ENCODE measurements around the gene STMN3. TPM values are rescaled to one million over a fixed set of nuclear protein-coding genes. Genes with fewer than 3 reads are reported as not detected.

The STMN3 gene
- total RNA-seq, 1 donor from 2014 or later = 12.1 TPM

DNA sequence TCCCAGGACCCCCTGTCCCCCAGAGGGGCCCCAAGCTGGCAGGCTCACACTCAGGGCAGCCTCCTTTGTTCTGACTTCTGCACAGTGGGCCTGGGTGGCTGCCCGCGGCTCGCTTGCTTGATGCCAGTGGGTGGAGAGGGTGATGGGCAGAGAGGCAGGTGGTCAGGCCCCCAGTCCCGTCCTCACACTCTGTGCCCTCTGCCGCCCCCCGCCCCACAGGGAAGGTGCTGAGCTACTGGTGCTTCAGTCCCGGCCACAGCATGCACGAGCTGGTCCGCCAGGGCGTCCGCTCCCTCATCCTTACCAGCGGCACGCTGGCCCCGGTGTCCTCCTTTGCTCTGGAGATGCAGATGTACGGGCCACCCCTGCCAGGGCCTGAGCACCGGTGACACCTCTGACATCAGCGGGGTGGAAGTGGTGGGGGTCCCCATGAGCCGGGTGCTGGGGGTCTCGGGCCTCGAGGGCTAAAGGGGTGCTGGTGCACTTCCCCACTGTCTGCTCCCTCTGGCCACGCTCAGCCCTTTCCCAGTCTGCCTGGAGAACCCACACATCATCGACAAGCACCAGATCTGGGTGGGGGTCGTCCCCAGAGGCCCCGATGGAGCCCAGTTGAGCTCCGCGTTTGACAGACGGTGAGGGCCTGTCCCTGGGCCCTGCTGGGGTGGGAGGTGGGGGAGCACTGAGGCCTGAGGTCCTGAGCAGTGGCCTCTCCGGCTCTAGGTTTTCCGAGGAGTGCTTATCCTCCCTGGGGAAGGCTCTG, 34.4 kb upstream of the STMN3 start:
- DNase-seq (no peak), ATAC-seq (no peak)
- TF ChIP-seq, protein P1, sequence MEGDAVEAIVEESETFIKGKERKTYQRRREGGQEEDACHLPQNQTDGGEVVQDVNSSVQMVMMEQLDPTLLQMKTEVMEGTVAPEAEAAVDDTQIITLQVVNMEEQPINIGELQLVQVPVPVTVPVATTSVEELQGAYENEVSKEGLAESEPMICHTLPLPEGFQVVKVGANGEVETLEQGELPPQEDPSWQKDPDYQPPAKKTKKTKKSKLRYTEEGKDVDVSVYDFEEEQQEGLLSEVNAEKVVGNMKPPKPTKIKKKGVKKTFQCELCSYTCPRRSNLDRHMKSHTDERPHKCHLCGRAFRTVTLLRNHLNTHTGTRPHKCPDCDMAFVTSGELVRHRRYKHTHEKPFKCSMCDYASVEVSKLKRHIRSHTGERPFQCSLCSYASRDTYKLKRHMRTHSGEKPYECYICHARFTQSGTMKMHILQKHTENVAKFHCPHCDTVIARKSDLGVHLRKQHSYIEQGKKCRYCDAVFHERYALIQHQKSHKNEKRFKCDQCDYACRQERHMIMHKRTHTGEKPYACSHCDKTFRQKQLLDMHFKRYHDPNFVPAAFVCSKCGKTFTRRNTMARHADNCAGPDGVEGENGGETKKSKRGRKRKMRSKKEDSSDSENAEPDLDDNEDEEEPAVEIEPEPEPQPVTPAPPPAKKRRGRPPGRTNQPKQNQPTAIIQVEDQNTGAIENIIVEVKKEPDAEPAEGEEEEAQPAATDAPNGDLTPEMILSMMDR (IDR thresholded peaks at IDR 0.05) = no peak
- H3K9me3 ChIP-seq = no peaks in the 10 kb centered on the region
- H3K27me3 ChIP-seq (ENCODE audit: low read depth) = no peaks in the 10 kb centered on the region
- intact Hi-C loops (cut with DNase I) = no loop called here
- H3K4me3 ChIP-seq = no peak overlapping the region
- H3K27ac ChIP-seq = peak overlapping the region; percentile 93
- peaks cover 64% of the 10 kb centered on the region for H3K4me1 ChIP-seq
- H3K36me3 ChIP-seq = no peaks in the 10 kb centered on the region

GRCh38 chr20:63686492-63687321, 33.5 kb upstream of the STMN3 start:
- TF ChIP-seq, protein P1 (IDR thresholded peaks at IDR 0.05) = no peak
- no peaks in the 10 kb centered on the region for H3K27me3 ChIP-seq (ENCODE audit: low read depth)
- H3K4me1 ChIP-seq = peaks cover 62% of the 10 kb centered on the region
- peak; percentile 78 for DNase-seq
- H3K36me3 ChIP-seq = no peaks in the 10 kb centered on the region
- ATAC-seq = peak; percentile 71 to 73
- intact Hi-C loops (cut with DNase I) = no loop called here
- no peaks in the 10 kb centered on the region for H3K9me3 ChIP-seq
- H3K4me3 ChIP-seq = peak overlapping the region; percentile 29
- peak overlapping the region; percentile 93 for H3K27ac ChIP-seq

DNA sequence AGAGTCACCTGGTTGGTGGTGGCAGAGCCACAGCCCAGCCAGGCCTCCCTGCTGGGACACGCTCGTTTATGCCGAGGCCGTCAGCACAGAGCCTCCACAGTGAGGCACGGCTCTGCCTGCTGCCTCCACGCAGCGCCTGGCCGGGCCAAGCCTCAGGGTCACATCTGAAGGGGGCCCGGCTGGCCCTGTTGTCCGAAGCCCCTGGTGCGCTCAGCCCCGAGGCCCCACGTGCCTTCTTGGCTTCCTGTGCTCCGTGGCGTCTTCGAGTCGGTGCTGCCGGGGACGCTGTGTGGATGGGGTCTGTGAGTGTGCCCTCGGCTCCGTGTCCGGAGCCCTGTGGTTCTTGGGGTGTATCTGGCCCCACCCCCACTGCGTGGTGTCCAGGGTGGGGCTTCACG, 32.9 kb upstream of the STMN3 start:
- H3K4me3 ChIP-seq = peak overlapping the region; percentile 2
- TF ChIP-seq, protein P1 (IDR thresholded peaks at IDR 0.05) = no peak
- H3K4me1 ChIP-seq = peaks cover 61% of the 10 kb centered on the region
- ATAC-seq = no peak
- H3K9me3 ChIP-seq = no peaks in the 10 kb centered on the region
- intact Hi-C loops (cut with DNase I) = no loop called here
- H3K36me3 ChIP-seq = no peaks in the 10 kb centered on the region
- H3K27ac ChIP-seq = peak overlapping the region; percentile 93
- H3K27me3 ChIP-seq (ENCODE audit: low read depth) = no peaks in the 10 kb centered on the region
- DNase-seq = no peak

GRCh38 chr20:63685269-63686026, 32.2 kb upstream of the STMN3 start:
- TF ChIP-seq, protein P1 (IDR thresholded peaks at IDR 0.05) = no peak
- Histone ChIP-seq H3K27me3 (ENCODE audit: low read depth) (no peaks in the 10 kb centered on the region), H3K4me3 (no peak overlapping the region), H3K27ac (peak overlapping the region; percentile 93), H3K4me1 (peaks cover 61% of the 10 kb centered on the region), H3K36me3 (peaks cover 2% of the 10 kb centered on the region), H3K9me3 (no peaks in the 10 kb centered on the region)
- intact Hi-C loops (cut with DNase I) = no loop called here
- no peak for DNase-seq
- ATAC-seq = no peak

GRCh38 chr20:63682384-63683139, 29.3 kb upstream of the STMN3 start:
- Histone ChIP-seq H3K27ac (peak overlapping the region; percentile 72), H3K9me3 (no peaks in the 10 kb centered on the region), H3K36me3 (peaks cover 24% of the 10 kb centered on the region), H3K4me3 (no peak overlapping the region), H3K27me3 (ENCODE audit: low read depth) (no peaks in the 10 kb centered on the region), H3K4me1 (peaks cover 44% of the 10 kb centered on the region)
- TF ChIP-seq, protein P1 (IDR thresholded peaks at IDR 0.05) = no peak
- DNase-seq = no peak
- intact Hi-C loops (cut with DNase I) = no loop called here
- peak; percentile 68 to 73 for ATAC-seq

Data from lower lobe of right lung (tissue), 2 donors.